ENCODE data around the gene RIMKLB.
A peak's percentile ranks its signal among the peaks of the same experiment; 100 is the strongest.

The RIMKLB gene

GRCh38 chr12:8698879-8699278, 1.1 kb downstream of the RIMKLB start:
- no peak for TF ChIP-seq GABPA (IDR thresholded peaks at IDR 0.05; ENCODE audit: low read depth)
- TF ChIP-seq SPI1 (IDR thresholded peaks at IDR 0.05; ENCODE audit: borderline replicate concordance, low read depth): no peak
- no peak for TF ChIP-seq REST (IDR thresholded peaks at IDR 0.05; ENCODE audit: insufficient replicate concordance, low read depth)
- TF ChIP-seq POLR2AphosphoS5 (IDR thresholded peaks at IDR 0.05; ENCODE audit: low read depth): no peak
- no peak for DNase-seq (ENCODE audit: low read depth in 1 of 2, low spot score in 1 of 2)
- Histone ChIP-seq H3K4me3 (replicated peaks; ENCODE audit: insufficient read depth, low read length) (peak overlapping the region; percentile 64; the same call in 1 of the 2 replicates), H3K27ac (replicated peaks) (no peak overlapping the region), H3K27me3 (ENCODE audit: insufficient read depth, poor library complexity, severe bottlenecking) (peaks cover 47% of the 10 kb centered on the region)

- Histone ChIP-seq H3K27me3 (ENCODE audit: insufficient read depth, poor library complexity, severe bottlenecking) (peaks cover 47% of the 10 kb centered on the region), H3K27ac (replicated peaks) (no peak overlapping the region), H3K4me3 (replicated peaks; ENCODE audit: insufficient read depth, low read length) (no peak overlapping the region)
- DNase-seq (ENCODE audit: low read depth in 1 of 2, low spot score in 1 of 2): no peak
- TF ChIP-seq GABPA (IDR thresholded peaks at IDR 0.05; ENCODE audit: low read depth): no peak
- TF ChIP-seq SPI1 (IDR thresholded peaks at IDR 0.05; ENCODE audit: borderline replicate concordance, low read depth): no peak
- no peak for TF ChIP-seq POLR2AphosphoS5 (IDR thresholded peaks at IDR 0.05; ENCODE audit: low read depth)
- no peak for TF ChIP-seq CTCF (IDR thresholded peaks at IDR 0.05; ENCODE audit: insufficient read depth, low read length)
- TF ChIP-seq REST (IDR thresholded peaks at IDR 0.05; ENCODE audit: insufficient replicate concordance, low read depth): no peak
Measured at GRCh38 chr12:8699714-8700113, 1.9 kb downstream of the RIMKLB start.

GRCh38 chr12:8701046-8701660, 3.4 kb downstream of the RIMKLB start:
- DNase-seq (ENCODE audit: low read depth in 1 of 2, low spot score in 1 of 2): no peak
- H3K4me3 ChIP-seq (replicated peaks; ENCODE audit: insufficient read depth, low read length): no peak overlapping the region

GRCh38 chr12:8702159-8702558, 4.4 kb downstream of the RIMKLB start:
- DNase-seq (ENCODE audit: low read depth in 1 of 2, low spot score in 1 of 2): no peak
- H3K4me3 ChIP-seq (replicated peaks; ENCODE audit: insufficient read depth, low read length): no peak overlapping the region
- peaks cover 36% of the 10 kb centered on the region for H3K27me3 ChIP-seq (ENCODE audit: insufficient read depth, poor library complexity, severe bottlenecking)
- no peak for TF ChIP-seq POLR2AphosphoS5 (IDR thresholded peaks at IDR 0.05; ENCODE audit: low read depth)
- no peak for TF ChIP-seq REST (IDR thresholded peaks at IDR 0.05; ENCODE audit: insufficient replicate concordance, low read depth)
- no peak for TF ChIP-seq CTCF (IDR thresholded peaks at IDR 0.05; ENCODE audit: insufficient read depth, low read length)
- no peak for TF ChIP-seq SPI1 (IDR thresholded peaks at IDR 0.05; ENCODE audit: borderline replicate concordance, low read depth)
- no peak for TF ChIP-seq GABPA (IDR thresholded peaks at IDR 0.05; ENCODE audit: low read depth)
- no peak overlapping the region for H3K27ac ChIP-seq (replicated peaks)

More at GRCh38 chr12:8701046-8701660, 3.4 kb downstream of the RIMKLB start:
- peaks cover 45% of the 10 kb centered on the region for H3K27me3 ChIP-seq (ENCODE audit: insufficient read depth, poor library complexity, severe bottlenecking)
- no peak overlapping the region for H3K27ac ChIP-seq (replicated peaks)
- TF ChIP-seq CTCF (IDR thresholded peaks at IDR 0.05; ENCODE audit: insufficient read depth, low read length): no peak
- TF ChIP-seq SPI1 (IDR thresholded peaks at IDR 0.05; ENCODE audit: borderline replicate concordance, low read depth): no peak
- no peak for TF ChIP-seq POLR2AphosphoS5 (IDR thresholded peaks at IDR 0.05; ENCODE audit: low read depth)

Data from HL-60 (cell line).